Measurements from ENCODE around the gene AMH.

AMH gene

DNA sequence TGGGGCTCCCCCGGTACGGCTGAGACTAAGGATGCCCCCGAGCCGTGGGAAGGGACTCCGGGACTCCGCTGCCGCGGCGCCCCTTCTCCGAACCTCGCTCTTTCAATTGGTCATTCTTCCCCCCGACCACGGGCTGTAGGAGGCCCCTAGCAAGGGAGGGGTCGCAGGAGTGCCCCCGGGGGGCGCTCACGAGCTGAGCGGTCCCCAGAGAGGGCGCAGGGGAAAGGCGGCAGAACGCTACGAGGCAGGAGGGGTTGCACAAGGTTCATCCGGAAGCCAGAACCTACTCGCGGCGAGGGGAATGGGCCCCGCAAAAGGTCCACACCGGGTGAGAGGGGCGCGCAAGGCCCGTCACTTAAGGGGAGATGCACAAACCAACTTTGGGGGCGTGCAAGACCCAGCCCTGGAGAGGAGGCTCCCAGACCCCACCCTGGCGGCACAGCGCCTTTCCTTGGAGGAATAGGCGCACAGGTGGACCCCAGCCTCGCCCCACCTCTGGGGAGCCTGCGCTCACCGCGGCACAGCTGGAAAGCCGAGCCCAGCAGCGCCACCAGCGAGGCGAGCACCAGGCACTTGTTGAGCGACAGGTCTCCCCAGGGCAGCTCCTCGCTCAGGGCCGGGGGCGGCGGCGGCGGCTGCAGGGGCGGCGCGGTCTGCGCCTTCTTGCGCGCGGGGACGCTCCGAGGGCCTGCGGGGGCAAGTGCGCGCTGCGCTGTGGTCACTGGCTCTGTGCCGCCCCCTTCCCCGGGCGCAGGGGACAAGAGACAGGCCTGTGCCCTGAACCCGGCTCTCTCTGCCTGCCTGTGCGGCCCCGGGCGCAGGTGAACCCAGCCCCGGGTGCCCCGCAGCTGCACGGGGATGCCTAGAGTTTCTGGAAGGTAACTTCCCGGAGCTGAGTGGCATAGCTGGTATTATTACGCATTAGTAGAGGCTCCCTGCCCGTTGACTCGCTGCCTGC lies 4.3 kb downstream of the AMH start:
- Histone ChIP-seq H3K9ac (ENCODE audit: low read depth, low read length, poor library complexity) (peak overlapping the region; percentile 78), H2BK5ac (ENCODE audit: low read length) (peak overlapping the region; percentile 87), H2BK15ac (ENCODE audit: low read length) (no peak overlapping the region), H3K36me3 (replicated peaks in 1 of 2; ENCODE audit: control insufficient read depth in 2 of 2, insufficient read depth in 2 of 2, low read length in 2 of 2) (peaks cover 0 to 23% of the 10 kb centered on the region in 2 donors), H3K4ac (ENCODE audit: low read length) (no peak overlapping the region), H2BK120ac (ENCODE audit: low read depth, low read length) (no peak overlapping the region), H3K4me2 (ENCODE audit: insufficient read depth, low read length, poor library complexity, severe bottlenecking) (peak overlapping the region; percentile 97), H3K9me3 (replicated peaks in 1 of 2; ENCODE audit: control insufficient read depth in 2 of 2, insufficient read depth in 1 of 2, low read depth in 1 of 2, low read length in 2 of 2) (peaks cover 0 to 5% of the 10 kb centered on the region in 2 donors), H2BK12ac (ENCODE audit: low read length) (peak overlapping the region; percentile 84), H3K4me1 (ENCODE audit: control insufficient read depth in 2 of 2, insufficient read depth in 1 of 2, low read depth in 1 of 2, low read length in 2 of 2) (peaks cover 0 to 12% of the 10 kb centered on the region in 2 donors), H3K79me1 (ENCODE audit: low read depth, low read length) (no peaks in the 10 kb centered on the region), H4K8ac (ENCODE audit: low read depth, low read length) (no peak overlapping the region), H3K27me3 (ENCODE audit: control insufficient read depth in 3 of 3, insufficient read depth in 3 of 3, low read depth in 1 of 3, low read length in 3 of 3) (peaks cover 2 to 24% (median 3%) of the 10 kb centered on the region in 3 experiments), H4K91ac (ENCODE audit: low read depth, low read length, poor library complexity) (peak overlapping the region; percentile 95), H3K14ac (ENCODE audit: low read length) (peak overlapping the region; percentile 97), H2AK5ac (ENCODE audit: low read depth, low read length) (peak overlapping the region; percentile 61), H3K18ac (ENCODE audit: low read length) (peak overlapping the region; percentile 95), H3K4me3 (ENCODE audit: low read length in 2 of 2) (peak overlapping the region in 1 of 2 donors; percentile 66), H2AFZ (ENCODE audit: low read length) (no peak overlapping the region), H3K23ac (ENCODE audit: low read depth, low read length, poor library complexity) (peak overlapping the region; percentile 89), H3K27ac (replicated peaks; ENCODE audit: low read length) (no peak overlapping the region)
- WGBS, 2 donors (ENCODE audit: extremely low coverage in 2 of 2, insufficient read length in 2 of 2, insufficient replicate concordance in 1 of 2) = no CpG with 5 or more reads among the region's 77 CpGs
- DNase-seq (ENCODE audit: low spot score) = no peak

DNA sequence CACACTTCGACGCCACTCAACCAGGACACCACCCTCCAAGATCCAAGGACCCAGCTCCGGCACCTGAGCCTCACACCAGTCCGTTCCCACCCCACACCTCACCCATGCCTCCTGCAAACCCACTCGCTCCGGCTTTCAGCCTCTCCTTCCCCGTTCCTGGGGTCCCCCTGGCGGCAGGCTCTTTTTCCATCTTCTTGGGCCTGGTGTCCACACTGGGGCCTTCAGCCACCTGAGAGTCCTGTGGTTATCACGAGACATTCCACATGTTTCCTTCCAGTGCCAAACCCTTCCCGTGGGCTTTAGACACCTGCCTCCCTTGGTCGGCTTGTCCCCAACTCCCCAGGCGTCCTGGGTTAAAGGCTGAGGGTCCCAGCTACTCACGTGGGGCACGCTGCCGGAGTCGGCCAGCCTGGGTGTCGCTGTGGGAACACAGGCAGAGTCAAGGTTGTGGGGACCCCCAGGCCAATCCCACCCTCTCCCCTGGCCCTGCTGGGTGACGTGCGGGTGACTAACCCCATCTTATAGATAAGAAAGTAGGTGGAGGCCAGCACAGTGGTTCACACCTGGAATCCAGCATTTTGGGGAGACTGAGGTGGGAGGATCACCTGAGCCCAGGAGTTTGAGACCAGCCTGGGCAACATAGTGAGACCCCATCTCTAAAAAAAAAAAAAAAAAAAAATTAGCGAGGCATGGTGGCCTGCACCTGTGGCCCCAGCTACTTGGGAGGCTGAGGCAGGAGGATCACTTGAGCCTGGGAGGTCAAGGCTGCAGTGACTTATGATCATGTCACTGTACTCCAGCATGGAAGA lies 5.1 kb downstream of the AMH start:
- Histone ChIP-seq H3K18ac (ENCODE audit: low read length) (peak overlapping the region; percentile 95), H3K4me2 (ENCODE audit: insufficient read depth, low read length, poor library complexity, severe bottlenecking) (peak overlapping the region; percentile 97), H3K4me1 (ENCODE audit: control insufficient read depth in 2 of 2, insufficient read depth in 1 of 2, low read depth in 1 of 2, low read length in 2 of 2) (peaks cover 0 to 12% of the 10 kb centered on the region in 2 donors), H2BK15ac (ENCODE audit: low read length) (peak overlapping the region; percentile 20), H4K91ac (ENCODE audit: low read depth, low read length, poor library complexity) (no peak overlapping the region), H3K4ac (ENCODE audit: low read length) (no peak overlapping the region), H2AK5ac (ENCODE audit: low read depth, low read length) (peak overlapping the region; percentile 58), H2AFZ (ENCODE audit: low read length) (no peak overlapping the region), H3K36me3 (replicated peaks in 1 of 2; ENCODE audit: control insufficient read depth in 2 of 2, insufficient read depth in 2 of 2, low read length in 2 of 2) (peaks cover 0 to 14% of the 10 kb centered on the region in 2 donors), H3K23ac (ENCODE audit: low read depth, low read length, poor library complexity) (no peak overlapping the region), H3K79me1 (ENCODE audit: low read depth, low read length) (no peaks in the 10 kb centered on the region), H2BK12ac (ENCODE audit: low read length) (no peak overlapping the region), H3K4me3 (ENCODE audit: low read length in 2 of 2) (peak overlapping the region in 1 of 2 donors; percentile 66), H3K9ac (ENCODE audit: low read depth, low read length, poor library complexity) (peak overlapping the region; percentile 78), H3K27me3 (ENCODE audit: control insufficient read depth in 3 of 3, insufficient read depth in 3 of 3, low read depth in 1 of 3, low read length in 3 of 3) (peaks cover 2 to 24% (median 3%) of the 10 kb centered on the region in 3 experiments), H3K27ac (replicated peaks; ENCODE audit: low read length) (no peak overlapping the region), H3K14ac (ENCODE audit: low read length) (no peak overlapping the region), H4K8ac (ENCODE audit: low read depth, low read length) (no peak overlapping the region), H2BK120ac (ENCODE audit: low read depth, low read length) (no peak overlapping the region), H3K9me3 (replicated peaks in 1 of 2; ENCODE audit: control insufficient read depth in 2 of 2, insufficient read depth in 1 of 2, low read depth in 1 of 2, low read length in 2 of 2) (peaks cover 0 to 6% of the 10 kb centered on the region in 2 donors), H2BK5ac (ENCODE audit: low read length) (peak overlapping the region; percentile 87)
- DNase-seq (ENCODE audit: low spot score) = peak; percentile 67
- WGBS, 2 donors (ENCODE audit: extremely low coverage in 2 of 2, insufficient read length in 2 of 2, insufficient replicate concordance in 1 of 2) = no CpG with 5 or more reads among the region's 20 CpGs

DNA sequence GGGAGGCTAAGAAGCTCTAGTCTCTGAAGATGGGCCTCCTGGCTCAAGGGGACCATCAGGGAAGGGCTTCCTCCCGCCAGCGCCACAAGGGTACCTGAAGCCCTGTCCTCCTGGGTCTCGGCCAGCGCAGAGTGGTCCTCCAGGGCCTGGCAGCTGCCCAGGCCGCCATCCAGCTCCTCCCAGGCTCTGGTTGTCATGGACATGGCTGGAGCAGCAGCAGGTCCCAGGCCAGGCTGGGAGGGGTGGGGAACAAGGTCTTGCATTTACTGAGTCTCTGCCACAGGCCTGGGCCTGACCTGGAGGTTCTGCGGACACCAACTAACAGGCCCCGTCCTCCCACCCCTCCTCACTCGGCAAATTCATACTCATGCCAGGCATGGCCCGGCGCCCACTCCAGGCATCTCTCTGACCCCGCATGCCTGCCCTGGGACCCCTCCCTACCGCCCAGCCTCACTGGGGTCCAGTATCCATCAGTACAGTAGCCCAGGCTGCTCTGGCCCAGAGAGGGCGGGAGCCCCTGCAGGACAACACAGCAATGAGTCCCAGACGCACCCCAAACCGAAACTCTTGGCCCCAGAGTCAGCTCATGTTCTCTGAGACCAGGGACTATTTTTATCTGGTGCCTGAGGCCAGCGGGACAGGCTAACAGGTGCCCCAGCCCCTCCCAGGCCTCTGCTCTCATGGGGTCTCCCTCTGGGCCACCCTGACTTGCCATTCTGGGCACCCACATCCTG lies 6.2 kb downstream of the AMH start:
- Histone ChIP-seq H2BK15ac (ENCODE audit: low read length) (peak overlapping the region; percentile 85), H3K79me1 (ENCODE audit: low read depth, low read length) (no peaks in the 10 kb centered on the region), H2AK5ac (ENCODE audit: low read depth, low read length) (peak overlapping the region; percentile 99), H3K9me3 (replicated peaks in 1 of 2; ENCODE audit: control insufficient read depth in 2 of 2, insufficient read depth in 1 of 2, low read depth in 1 of 2, low read length in 2 of 2) (peaks cover 0 to 6% of the 10 kb centered on the region in 2 donors), H4K8ac (ENCODE audit: low read depth, low read length) (no peak overlapping the region), H3K4me1 (ENCODE audit: control insufficient read depth in 2 of 2, insufficient read depth in 1 of 2, low read depth in 1 of 2, low read length in 2 of 2) (peaks cover 0 to 12% of the 10 kb centered on the region in 2 donors), H2BK120ac (ENCODE audit: low read depth, low read length) (no peak overlapping the region), H2BK5ac (ENCODE audit: low read length) (no peak overlapping the region), H3K4ac (ENCODE audit: low read length) (peak overlapping the region; percentile 76), H3K14ac (ENCODE audit: low read length) (peak overlapping the region; percentile 56), H3K4me3 (ENCODE audit: low read length in 2 of 2) (no peak overlapping the region), H2AFZ (ENCODE audit: low read length) (no peak overlapping the region), H4K91ac (ENCODE audit: low read depth, low read length, poor library complexity) (no peak overlapping the region), H3K18ac (ENCODE audit: low read length) (peak overlapping the region; percentile 48), H3K23ac (ENCODE audit: low read depth, low read length, poor library complexity) (no peak overlapping the region), H3K9ac (ENCODE audit: low read depth, low read length, poor library complexity) (peak overlapping the region; percentile 60), H3K4me2 (ENCODE audit: insufficient read depth, low read length, poor library complexity, severe bottlenecking) (no peak overlapping the region), H2BK12ac (ENCODE audit: low read length) (peak overlapping the region; percentile 73), H3K27me3 (ENCODE audit: control insufficient read depth in 3 of 3, insufficient read depth in 3 of 3, low read depth in 1 of 3, low read length in 3 of 3) (peaks cover 2 to 24% (median 3%) of the 10 kb centered on the region in 3 experiments), H3K27ac (replicated peaks; ENCODE audit: low read length) (no peak overlapping the region), H3K36me3 (replicated peaks in 1 of 2; ENCODE audit: control insufficient read depth in 2 of 2, insufficient read depth in 2 of 2, low read length in 2 of 2) (peaks cover 0 to 4% of the 10 kb centered on the region in 2 donors)
- DNase-seq (ENCODE audit: low spot score) = no peak
- WGBS, 2 donors (ENCODE audit: extremely low coverage in 2 of 2, insufficient read length in 2 of 2, insufficient replicate concordance in 1 of 2) = no CpG with 5 or more reads among the region's 16 CpGs
